ENCODE measurements around the gene GLI3. TPM values are rescaled to one million over a fixed set of nuclear protein-coding genes. Genes with fewer than 3 reads are reported as not detected.

Gene GLI3
- total and polyA plus RNA-seq, 2 of the 8 experiments (the other 6 are each of a cell fraction or from before 2014, with no cell fraction given), result 8.0 to 31.1 TPM

- no peak for DNase-seq (ENCODE audit: low read depth in 1 of 2, low spot score in 2 of 2)
- Histone ChIP-seq H3K9me3 (ENCODE audit: insufficient read depth in 2 of 2, low read depth in 1 of 2, low read length in 1 of 2) (no peaks in the 10 kb centered on the region), H3K56ac (replicated peaks; ENCODE audit: insufficient read length, low read depth, low read length) (no peak overlapping the region), H2BK20ac (ENCODE audit: low read length) (no peak overlapping the region), H2BK120ac (replicated peaks; ENCODE audit: low read depth, low read length) (no peak overlapping the region), H3K36me3 (ENCODE audit: control insufficient read depth in 2 of 4, insufficient read depth in 4 of 4, low read length in 3 of 4) (no peaks in the 10 kb centered on the region), H3K14ac (ENCODE audit: insufficient read length) (no peak overlapping the region), H4K20me1 (replicated peaks in 1 of 2; ENCODE audit: control insufficient read depth in 1 of 2, insufficient read depth in 2 of 2, low read length in 2 of 2) (peaks cover 0 to 2% of the 10 kb centered on the region in 2 experiments), H2BK12ac (ENCODE audit: low read depth, low read length) (no peak overlapping the region), H3K27ac (ENCODE audit: low read depth, low read length) (no peak overlapping the region), H4K5ac (ENCODE audit: insufficient read length, low read depth, low read length) (no peak overlapping the region), H3K4ac (replicated peaks; ENCODE audit: insufficient read length, low read depth, low read length) (no peak overlapping the region), H3K4me3 (ENCODE audit: extremely low read depth in 1 of 4, insufficient read depth in 2 of 4, low read depth in 3 of 4, low read length in 4 of 4) (no peak overlapping the region), H3K79me1 (ENCODE audit: low read depth, low read length) (no peaks in the 10 kb centered on the region), H2BK15ac (ENCODE audit: low read length) (no peak overlapping the region), H3K18ac (ENCODE audit: extremely low read depth, low read length) (no peak overlapping the region), H3K4me2 (ENCODE audit: insufficient read depth in 1 of 2, low read depth in 2 of 2, low read length in 2 of 2) (no peak overlapping the region), H3K23me2 (ENCODE audit: low read depth, low read length) (no peaks in the 10 kb centered on the region), H2BK5ac (ENCODE audit: low read depth, low read length) (no peak overlapping the region), H3K4me1 (replicated peaks in 1 of 4; ENCODE audit: control insufficient read depth in 3 of 4, insufficient read depth in 4 of 4, low read length in 3 of 4) (peaks cover 0 to 22% (median 5%) of the 10 kb centered on the region in 4 experiments; a peak in 5 of 7 replicates), H3K23ac (ENCODE audit: insufficient read length) (no peak overlapping the region), H3K79me2 (ENCODE audit: control insufficient read depth in 1 of 2, insufficient read depth in 2 of 2, low read length in 2 of 2) (no peaks in the 10 kb centered on the region; a peak in 1 of 4 replicates), H2AK5ac (ENCODE audit: low read depth, low read length) (no peak overlapping the region), H3K27me3 (replicated peaks in 1 of 4; ENCODE audit: control insufficient read depth in 3 of 4, extremely low read depth in 1 of 4, insufficient read depth in 3 of 4, low read length in 3 of 4) (no peaks in the 10 kb centered on the region), H2AFZ (ENCODE audit: low read length) (no peak overlapping the region), H4K91ac (replicated peaks; ENCODE audit: insufficient read length, low read length) (no peak overlapping the region), H3K9ac (replicated peaks in 1 of 4; ENCODE audit: extremely low read depth in 1 of 4, low read depth in 3 of 4, low read length in 3 of 4) (no peak overlapping the region), H4K8ac (ENCODE audit: extremely low read depth, insufficient read depth, low read length) (no peak overlapping the region)
- FAIRE-seq, result no peak
- ChIA-PET POLR2A (ENCODE audit: partially characterized antibody) (interaction anchor here (0.6 kb wide), 1 partner anchor 145 kb away, joined by 4 read pairs; no protein-coding TSS in a partner anchor), CTCF (ENCODE audit: partially characterized antibody) (interaction anchor here (0.8 to 1.2 kb wide), 2 partner anchors 39 to 597 kb away, joined by 3 read pairs; no protein-coding TSS in a partner anchor)
- 75% methylated on average over 2 of the region's 2 CpGs; no CpG with 5 or more reads in 1 of the 2 experiments for WGBS, 2 experiments (ENCODE audit: extremely low coverage in 1 of 2, insufficient coverage in 1 of 2, insufficient read length in 1 of 2, insufficient replicate concordance in 2 of 2, low coverage in 1 of 2, low lambda C conversion rate in 2 of 2, missing lambda C conversion rate in 1 of 2)
- TF ChIP-seq POLR2A (IDR thresholded peaks at IDR 0.05; ENCODE audit: control extremely low read depth in 1 of 2, low read depth in 2 of 2, low read length in 2 of 2), result no peak
- no peak for TF ChIP-seq KDM1A (IDR thresholded peaks at IDR 0.05; ENCODE audit: borderline replicate concordance, low read length)
Measured at GRCh38 chr7:42064534-42064933, 172.5 kb downstream of the GLI3 start.
